ENCODE measurements around the gene PARP9.

Gene PARP9

GRCh38 chr3:122564155-122564912 lies at the start of gene PARP9, which contains the start of gene DTX3L:
TSS of gene PARP9 (minus strand) at chr3:122564300. CDS start at chr3:122559620, 4,680 bp downstream.
TSS of gene DTX3L (plus strand) at chr3:122564338. CDS start at chr3:122564427, 89 bp downstream.
- DNase-seq (ENCODE audit: extremely low read depth in 1 of 2, low read depth in 1 of 2), result peak; percentile 54 to 62

DNA sequence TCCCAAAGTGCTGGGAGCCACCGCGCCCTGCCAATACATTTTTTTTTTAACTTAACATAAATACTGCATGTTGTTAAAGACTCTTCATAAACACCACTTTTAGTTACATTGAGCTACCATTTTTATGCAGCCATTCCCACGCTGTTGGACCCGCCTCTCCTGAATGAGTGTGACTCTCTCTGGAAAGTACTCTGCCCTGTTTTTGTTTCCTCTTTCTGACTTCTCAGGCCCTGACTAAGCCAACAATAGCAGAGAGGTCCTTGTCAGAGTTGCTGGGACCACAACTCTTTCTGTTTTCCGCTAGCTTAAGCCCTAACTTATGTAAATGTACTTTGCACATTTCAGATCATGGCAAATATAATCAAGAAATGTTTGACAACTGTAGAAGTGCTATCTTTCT lies 48.6 kb upstream of the PARP9 start:
- DNase-seq (ENCODE audit: extremely low read depth in 1 of 2, low read depth in 1 of 2), result no peak

- peak in 1 of 2 donors; percentile 7 for DNase-seq (ENCODE audit: extremely low read depth in 1 of 2, low read depth in 1 of 2)
Observed at GRCh38 chr3:122609798-122610559, 45.9 kb upstream of the PARP9 start.

- DNase-seq (ENCODE audit: extremely low read depth in 1 of 2, low read depth in 1 of 2), result no peak
Observed at GRCh38 chr3:122608916-122609315, 44.8 kb upstream of the PARP9 start.

DNA sequence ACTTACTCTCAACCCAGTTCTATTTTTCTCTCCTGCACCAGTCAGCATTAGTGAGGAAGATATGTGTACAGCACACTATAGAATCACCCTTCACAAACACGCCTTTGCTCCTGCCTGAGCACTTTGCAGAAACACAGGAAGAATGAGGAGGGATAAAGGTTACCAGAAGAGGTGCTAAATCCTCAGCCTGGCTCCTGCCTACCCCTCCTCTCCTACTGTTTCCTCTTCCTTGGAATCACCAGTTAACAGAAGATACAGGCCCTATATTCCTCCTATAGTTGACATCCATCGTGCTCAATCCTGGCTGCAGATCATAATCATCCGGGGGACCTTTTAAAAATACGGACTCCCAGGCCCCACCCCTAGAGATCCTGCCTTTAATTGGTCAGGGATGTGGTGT lies 42.2 kb upstream of the PARP9 start:
- no peak for DNase-seq (ENCODE audit: extremely low read depth in 1 of 2, low read depth in 1 of 2)

DNA sequence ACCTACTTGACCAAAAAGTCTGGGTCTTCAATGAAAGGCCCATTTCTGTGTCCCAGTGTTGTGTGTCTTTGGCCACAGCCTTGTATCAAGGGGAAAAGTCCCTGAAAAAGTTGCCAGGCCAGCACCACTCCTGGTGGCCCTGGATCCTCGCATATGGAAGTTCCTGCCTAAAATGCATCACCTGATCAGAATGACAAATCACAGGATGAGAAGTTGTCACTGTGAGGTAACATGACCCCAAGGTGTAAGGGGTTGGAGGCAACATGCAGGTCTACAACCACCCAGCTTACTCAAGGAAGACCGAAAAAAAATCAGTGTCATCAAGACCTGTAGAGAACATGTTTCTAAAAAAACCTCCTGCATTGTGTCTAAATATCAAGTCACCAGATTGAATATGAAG lies 39.0 kb upstream of the PARP9 start:
- DNase-seq (ENCODE audit: extremely low read depth in 1 of 2, low read depth in 1 of 2), result no peak

DNA sequence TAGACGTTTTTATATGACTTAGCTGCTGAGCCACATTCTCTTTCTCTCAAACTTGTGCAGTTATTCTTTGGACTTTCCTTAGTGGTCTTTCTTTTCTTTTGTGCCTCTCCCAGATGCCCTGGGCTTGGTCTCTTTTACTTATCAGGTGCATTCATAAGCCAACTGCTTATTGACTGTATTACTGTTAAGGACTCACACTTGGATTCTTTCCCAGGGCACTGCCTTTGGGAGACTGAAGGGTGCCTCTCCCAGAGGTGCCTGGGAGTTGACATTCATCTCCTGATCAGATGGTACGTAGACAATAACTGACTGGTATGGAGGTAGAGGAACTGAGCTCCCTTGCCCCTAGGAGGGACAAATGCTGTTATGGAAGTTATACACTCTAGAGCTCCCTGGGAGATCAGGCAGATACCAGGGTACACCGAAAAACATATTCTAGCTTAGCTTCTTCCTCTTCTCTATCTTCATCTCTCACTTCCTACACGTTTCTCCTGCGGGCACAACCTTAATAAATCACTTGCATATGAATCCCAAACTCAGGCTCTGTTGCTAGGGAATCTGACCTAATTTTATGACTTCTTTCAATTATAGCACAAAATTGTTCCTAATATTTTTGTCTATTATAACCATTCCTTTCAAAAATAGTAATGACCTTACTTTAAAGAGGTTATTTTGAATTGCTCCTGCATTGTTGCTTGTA lies 38.1 kb upstream of the PARP9 start:
- no peak for DNase-seq (ENCODE audit: extremely low read depth in 1 of 2, low read depth in 1 of 2)

DNA sequence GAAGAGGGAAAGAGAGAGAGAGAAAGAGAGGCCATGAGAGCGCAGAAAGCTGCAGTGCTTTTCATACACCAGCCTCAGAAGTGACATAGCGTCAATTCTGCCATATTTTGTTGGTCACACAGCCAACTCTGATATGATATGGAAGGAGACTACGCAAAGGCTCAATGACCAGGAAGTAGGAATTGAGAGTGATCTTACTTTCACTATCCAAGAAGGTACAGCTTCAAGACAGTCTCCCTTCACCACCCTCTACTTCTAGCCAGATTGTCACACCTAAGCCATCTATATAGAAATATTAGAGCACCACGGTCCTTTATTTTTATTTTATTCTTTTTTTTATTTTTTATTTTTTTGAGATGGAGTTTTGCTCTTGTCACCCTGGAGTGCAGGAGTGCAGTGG lies 34.5 kb upstream of the PARP9 start:
- no peak for DNase-seq (ENCODE audit: extremely low read depth in 1 of 2, low read depth in 1 of 2)

- no peak for DNase-seq (ENCODE audit: extremely low read depth in 1 of 2, low read depth in 1 of 2)
Observed at GRCh38 chr3:122598151-122598550, 34.1 kb upstream of the PARP9 start.

DNA sequence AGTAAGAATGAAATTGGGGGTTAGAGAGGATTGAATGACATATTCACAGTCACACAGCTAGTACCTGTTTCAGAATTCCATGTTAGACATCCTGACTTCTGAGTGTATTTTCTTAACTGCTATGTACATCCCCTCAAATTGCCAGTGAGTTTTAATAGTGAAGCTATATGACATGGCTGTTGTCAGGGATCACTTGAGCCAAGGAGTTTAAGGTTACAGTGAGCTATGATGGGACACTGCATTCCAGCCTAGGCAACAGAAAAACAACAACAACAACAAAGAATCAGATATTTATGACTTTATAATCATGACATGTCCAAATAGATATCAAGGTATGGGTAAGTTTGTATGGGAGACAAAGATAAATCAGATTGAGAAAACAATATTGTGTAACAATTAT lies 29.9 kb upstream of the PARP9 start:
- DNase-seq (ENCODE audit: extremely low read depth in 1 of 2, low read depth in 1 of 2), result no peak

DNA sequence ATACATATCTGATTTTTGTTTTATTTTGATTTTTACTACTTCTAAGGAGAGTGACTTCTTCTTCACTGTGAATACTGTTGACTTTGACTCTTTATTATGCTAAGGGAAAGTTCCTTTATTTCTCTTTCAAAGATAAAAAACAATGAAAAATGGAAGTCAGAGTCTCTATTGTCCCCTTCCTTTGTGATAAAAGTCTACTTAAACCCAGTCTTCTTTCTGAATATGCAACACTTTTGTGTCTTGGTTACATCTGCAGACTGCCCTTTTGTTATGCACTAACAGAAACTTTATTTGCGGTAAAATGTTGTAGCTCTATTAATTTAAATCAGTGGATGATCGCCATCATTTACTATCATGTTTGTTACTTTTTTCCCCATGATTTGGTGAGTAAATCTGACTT lies 26.5 kb upstream of the PARP9 start:
- no peak for DNase-seq (ENCODE audit: extremely low read depth in 1 of 2, low read depth in 1 of 2)

DNA sequence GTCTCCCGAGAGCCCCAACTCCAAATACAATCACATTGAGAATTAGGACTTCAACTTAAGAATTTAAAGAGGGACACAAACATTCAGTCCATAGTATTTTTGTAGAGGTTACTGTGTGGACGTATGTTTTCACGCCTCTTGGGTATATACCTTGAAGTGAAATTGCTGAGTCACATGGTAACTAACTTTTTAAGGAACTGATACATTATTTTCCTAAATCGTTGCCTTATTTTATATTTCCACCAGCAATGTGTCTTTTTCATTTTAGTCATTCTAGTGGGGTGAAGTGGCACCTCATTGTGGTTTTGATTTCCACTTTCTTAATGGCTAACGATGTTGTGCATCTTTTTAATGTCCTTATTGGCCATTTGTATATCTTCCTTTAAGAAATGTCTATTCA lies 25.2 kb upstream of the PARP9 start:
- no peak for DNase-seq (ENCODE audit: extremely low read depth in 1 of 2, low read depth in 1 of 2)

DNA sequence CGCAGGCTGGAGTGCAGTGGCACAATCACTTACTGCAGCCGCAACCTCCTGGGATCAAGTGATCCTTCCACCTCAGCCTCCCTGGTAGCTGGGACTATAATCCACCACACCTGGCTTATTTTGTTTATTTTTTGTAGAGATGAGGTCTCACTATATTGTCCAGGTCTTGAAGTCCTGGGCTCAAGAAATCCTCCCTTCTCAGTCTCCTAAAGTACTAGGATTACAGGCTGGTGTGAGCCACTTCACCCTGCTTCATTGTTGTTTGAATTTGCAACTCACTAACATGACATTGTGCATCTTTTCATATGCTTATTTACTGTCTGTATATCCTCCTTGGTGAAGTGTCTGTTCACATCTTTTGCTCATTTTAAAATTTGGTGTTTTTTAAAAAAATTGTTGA lies 23.5 kb upstream of the PARP9 start:
- DNase-seq (ENCODE audit: extremely low read depth in 1 of 2, low read depth in 1 of 2), result no peak

GRCh38 chr3:122586773-122587485 lies 22.8 kb upstream of the PARP9 start:
- DNase-seq (ENCODE audit: extremely low read depth in 1 of 2, low read depth in 1 of 2), result no peak

- no peak for DNase-seq (ENCODE audit: extremely low read depth in 1 of 2, low read depth in 1 of 2)
Observed at GRCh38 chr3:122586098-122586497, 22.0 kb upstream of the PARP9 start.

DNA sequence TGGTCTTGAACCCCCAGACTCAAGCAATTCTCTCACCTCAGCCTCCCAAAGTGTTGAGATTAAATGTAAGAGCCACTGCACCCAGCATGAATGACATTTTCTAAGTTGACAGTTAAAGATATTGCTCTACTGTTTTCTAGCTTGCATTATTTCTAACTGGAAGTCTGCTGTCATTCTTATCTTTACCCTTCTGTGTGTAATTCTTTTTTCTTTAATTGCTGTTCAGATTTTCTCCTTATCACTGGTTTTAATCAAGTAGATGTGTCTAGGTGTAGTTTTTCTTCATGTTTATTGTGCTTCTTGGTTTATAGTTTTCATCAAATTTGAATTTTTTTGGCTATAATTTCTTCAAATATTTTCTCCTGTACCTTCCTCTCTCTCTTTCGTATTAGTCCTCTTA lies 18.3 kb upstream of the PARP9 start:
- DNase-seq (ENCODE audit: extremely low read depth in 1 of 2, low read depth in 1 of 2), result no peak

- DNase-seq (ENCODE audit: extremely low read depth in 1 of 2, low read depth in 1 of 2), result no peak
Observed at GRCh38 chr3:122581622-122582021, 17.5 kb upstream of the PARP9 start.

DNA sequence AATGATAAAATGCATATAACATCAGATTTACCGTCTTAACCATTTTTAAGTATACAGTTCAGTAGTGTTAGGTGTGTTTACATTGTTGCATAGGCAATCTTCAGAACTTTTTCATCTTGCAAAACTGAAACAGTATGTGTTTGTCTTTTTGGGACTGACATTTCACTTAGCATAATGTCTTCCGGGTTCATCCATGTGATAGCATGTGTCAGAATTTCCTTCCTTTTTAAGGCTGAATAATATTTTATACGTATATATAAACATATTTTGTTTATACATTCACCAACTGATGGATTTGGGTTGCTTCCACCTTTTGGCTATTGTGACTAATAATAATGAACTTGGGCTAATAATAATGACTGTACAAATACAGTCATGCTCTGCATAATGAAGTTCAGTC lies 16.4 kb upstream of the PARP9 start:
- DNase-seq (ENCODE audit: extremely low read depth in 1 of 2, low read depth in 1 of 2), result no peak

- no peak for DNase-seq (ENCODE audit: extremely low read depth in 1 of 2, low read depth in 1 of 2)
Observed at GRCh38 chr3:122578069-122578740, 14.1 kb upstream of the PARP9 start.

- DNase-seq (ENCODE audit: extremely low read depth in 1 of 2, low read depth in 1 of 2), result no peak
Observed at GRCh38 chr3:122577409-122578031, 13.4 kb upstream of the PARP9 start, which contains the start of gene PARP15. TSS of gene PARP15 (plus strand) at chr3:122577650. CDS start at chr3:122577668, 18 bp downstream.
